ENCODE results near the gene PRC1. TPM values are rescaled to one million over a fixed set of nuclear protein-coding genes. Genes with fewer than 3 reads are reported as not detected.
"Not testable (repeated sequence)": the region's sequence is repeated elsewhere in the genome, so short reads cannot be mapped to it uniquely, and the experiment has no call there.

The PRC1 gene
- total RNA-seq, 2 experiments from 2014 or later: 132 to 149 TPM

DNA sequence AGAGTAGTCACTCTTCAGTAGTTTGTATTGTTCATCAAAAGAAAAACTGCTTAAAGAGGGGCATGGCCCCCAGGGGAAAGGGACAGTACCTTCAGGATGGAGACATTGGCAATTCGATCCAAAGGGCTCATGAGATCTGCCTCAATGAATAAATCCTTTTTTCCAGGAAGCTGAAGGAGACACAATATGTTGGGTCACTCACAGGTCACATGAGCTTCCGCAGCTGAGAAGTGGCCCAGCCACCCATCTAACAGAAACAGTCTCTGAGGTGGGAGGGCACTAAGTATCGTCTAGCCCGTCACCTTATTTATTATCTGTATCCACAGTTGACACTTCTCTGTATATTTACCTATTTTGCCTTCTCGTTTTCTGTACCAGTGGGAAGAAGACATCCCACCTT lies 23.4 kb upstream of the PRC1 start:
- Mint-ChIP-seq H3K4me1 (peaks cover 22% of the 10 kb centered on the region), H3K4me3 (no peak overlapping the region), H3K9me3 (no peaks in the 10 kb centered on the region), H3K27ac (no peak overlapping the region), H3K36me3 (peaks cover 5% of the 10 kb centered on the region), H3K27me3 (no peaks in the 10 kb centered on the region)
- no peak for ATAC-seq (ENCODE audit: low read depth)
- no peak for DNase-seq
- POLR2A ChIA-PET: no interaction called here

DNA sequence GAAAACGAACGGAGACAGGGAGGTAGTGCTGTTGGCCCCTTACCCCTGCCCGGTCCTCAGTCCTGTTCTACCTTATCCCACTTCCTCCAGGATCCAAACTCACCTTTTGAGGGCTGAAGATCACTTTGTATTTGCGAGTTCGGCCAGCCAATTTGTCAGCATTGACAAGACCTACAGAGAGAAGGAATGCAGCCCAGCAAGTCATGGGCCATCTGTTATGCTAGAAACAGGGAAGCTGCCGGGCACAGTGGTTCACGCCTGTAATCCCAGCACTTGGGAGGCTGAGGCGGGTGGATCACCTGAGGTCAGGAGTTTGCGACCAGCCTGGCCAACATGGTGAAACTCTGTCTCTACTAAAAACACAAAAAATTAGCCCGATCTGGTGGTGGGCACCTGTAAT lies 19.4 kb upstream of the PRC1 start:
- DNase-seq; H3K9me3 Mint-ChIP-seq; ATAC-seq (ENCODE audit: low read depth); H3K4me3 Mint-ChIP-seq; H3K4me1 Mint-ChIP-seq; H3K27me3 Mint-ChIP-seq; H3K27ac Mint-ChIP-seq; POLR2A ChIA-PET: not testable (repeated sequence)
- peaks cover 21% of the 10 kb centered on the region for H3K36me3 Mint-ChIP-seq

DNA sequence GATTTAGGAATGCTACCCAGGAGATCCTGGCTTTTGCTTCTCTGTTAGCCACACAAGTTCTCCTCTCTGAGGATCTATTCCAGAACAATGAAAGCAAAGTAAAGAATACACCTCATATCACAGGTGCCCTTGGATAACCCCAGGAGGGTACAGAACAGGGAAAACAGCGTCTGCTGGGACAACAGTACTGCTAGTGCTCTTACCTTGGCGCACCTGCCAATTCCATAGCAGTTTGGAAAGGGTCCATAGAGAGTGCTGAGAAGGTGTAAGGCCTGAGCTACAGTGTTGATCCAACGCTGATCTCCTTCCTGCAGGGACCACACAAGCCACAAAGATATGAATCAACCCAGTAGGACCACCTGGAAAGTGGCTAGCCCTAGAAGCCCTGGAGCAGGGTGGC lies 12.9 kb upstream of the PRC1 start:
- ATAC-seq (ENCODE audit: low read depth) (no peak), DNase-seq (no peak)
- POLR2A ChIA-PET: interaction anchor here (1.0 kb wide), 1 partner anchor 14 kb away, joined by 3 read pairs; no protein-coding TSS in a partner anchor
- no peak overlapping the region for H3K27ac Mint-ChIP-seq
- H3K4me3 Mint-ChIP-seq: no peak overlapping the region
- H3K4me1 Mint-ChIP-seq: no peaks in the 10 kb centered on the region
- H3K9me3 Mint-ChIP-seq: no peaks in the 10 kb centered on the region
- peaks cover 27% of the 10 kb centered on the region for H3K36me3 Mint-ChIP-seq
- no peaks in the 10 kb centered on the region for H3K27me3 Mint-ChIP-seq

DNA sequence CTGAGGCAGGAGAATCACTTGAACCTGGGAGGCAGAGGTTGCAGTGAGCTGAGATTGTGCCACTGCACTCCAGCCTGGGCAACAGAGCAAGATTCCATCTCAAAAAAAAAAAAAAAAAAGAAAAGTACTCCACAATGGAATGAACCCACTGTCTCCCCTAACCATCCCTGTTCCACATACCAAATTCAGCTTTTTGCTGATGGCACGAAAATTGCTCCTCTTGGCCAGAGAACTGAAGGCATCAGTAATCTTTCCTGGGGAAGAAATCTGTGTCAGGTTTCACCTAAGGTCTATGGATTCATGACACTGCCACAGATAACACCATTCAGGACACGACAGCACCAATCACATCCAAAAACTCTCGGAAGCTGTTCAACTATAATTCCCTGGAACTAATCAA lies 6.9 kb upstream of the PRC1 start:
- H3K36me3 Mint-ChIP-seq: peaks cover 26% of the 10 kb centered on the region
- no peaks in the 10 kb centered on the region for H3K9me3 Mint-ChIP-seq
- H3K27me3 Mint-ChIP-seq: no peaks in the 10 kb centered on the region
- peaks cover 6% of the 10 kb centered on the region for H3K4me1 Mint-ChIP-seq
- no peak overlapping the region for H3K4me3 Mint-ChIP-seq
- POLR2A ChIA-PET: no interaction called here
- no peak overlapping the region for H3K27ac Mint-ChIP-seq
- DNase-seq (no peak), ATAC-seq (ENCODE audit: low read depth) (no peak)

DNA sequence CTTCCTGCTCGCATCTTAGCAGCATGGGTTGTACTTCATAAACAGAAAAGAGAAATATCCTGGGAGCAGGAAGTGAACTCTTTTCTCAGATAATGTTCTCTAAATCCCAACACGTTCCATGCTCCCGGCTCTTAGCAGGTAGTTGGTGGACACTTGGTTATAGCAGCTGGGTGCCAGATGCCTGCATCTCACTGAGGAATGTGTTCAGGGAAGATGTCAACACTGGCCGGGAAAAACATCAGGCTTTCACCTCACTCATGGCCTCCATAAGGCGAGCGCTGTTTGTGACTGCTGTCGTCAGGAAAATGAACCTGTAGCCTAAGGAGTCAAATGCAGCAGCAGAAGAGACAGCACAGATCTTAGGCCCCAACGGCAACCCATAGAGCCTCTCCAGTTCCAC lies 4.4 kb upstream of the PRC1 start:
- DNase-seq (no peak), ATAC-seq (ENCODE audit: low read depth) (no peak)
- Mint-ChIP-seq H3K9me3 (no peaks in the 10 kb centered on the region), H3K27ac (no peak overlapping the region), H3K36me3 (peaks cover 26% of the 10 kb centered on the region), H3K27me3 (no peaks in the 10 kb centered on the region), H3K4me1 (peaks cover 12% of the 10 kb centered on the region), H3K4me3 (no peak overlapping the region)
- POLR2A ChIA-PET: no interaction called here

DNA sequence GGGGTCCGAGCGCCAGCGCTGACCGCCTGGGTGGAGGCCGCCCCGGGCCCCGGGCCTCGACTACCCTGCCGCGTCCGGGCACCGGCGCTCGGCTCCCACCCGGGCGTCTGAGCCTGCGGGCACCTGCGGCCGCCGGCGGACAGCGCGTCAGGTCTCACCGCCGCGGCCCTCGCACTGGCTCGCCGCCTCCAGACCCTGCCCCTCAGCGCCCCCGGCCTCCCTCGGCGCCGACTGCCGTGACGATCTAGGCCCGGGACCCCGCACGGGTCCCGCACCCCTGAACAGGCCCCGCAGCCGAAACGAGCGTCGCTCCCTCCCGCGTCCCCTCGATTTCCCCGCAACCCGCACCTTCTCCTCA lies 297 bp downstream of the PRC1 start:
- peak overlapping the region; percentile 100 for H3K27ac Mint-ChIP-seq
- H3K27me3 Mint-ChIP-seq: no peaks in the 10 kb centered on the region
- ATAC-seq (ENCODE audit: low read depth) (peak; percentile 20), DNase-seq (no peak)
- H3K4me3 Mint-ChIP-seq: peak overlapping the region; percentile 99
- peaks cover 29% of the 10 kb centered on the region for H3K4me1 Mint-ChIP-seq
- H3K9me3 Mint-ChIP-seq: no peaks in the 10 kb centered on the region
- POLR2A ChIA-PET: interaction anchor here (0.9 to 2.0 kb wide), 8 partner anchors 9 to 62 kb away, joined by 3 to 11 read pairs (median 6); partner anchors contain the start of genes HDDC3, RCCD1, UNC45A and VPS33B
- H3K36me3 Mint-ChIP-seq: peaks cover 27% of the 10 kb centered on the region

DNA sequence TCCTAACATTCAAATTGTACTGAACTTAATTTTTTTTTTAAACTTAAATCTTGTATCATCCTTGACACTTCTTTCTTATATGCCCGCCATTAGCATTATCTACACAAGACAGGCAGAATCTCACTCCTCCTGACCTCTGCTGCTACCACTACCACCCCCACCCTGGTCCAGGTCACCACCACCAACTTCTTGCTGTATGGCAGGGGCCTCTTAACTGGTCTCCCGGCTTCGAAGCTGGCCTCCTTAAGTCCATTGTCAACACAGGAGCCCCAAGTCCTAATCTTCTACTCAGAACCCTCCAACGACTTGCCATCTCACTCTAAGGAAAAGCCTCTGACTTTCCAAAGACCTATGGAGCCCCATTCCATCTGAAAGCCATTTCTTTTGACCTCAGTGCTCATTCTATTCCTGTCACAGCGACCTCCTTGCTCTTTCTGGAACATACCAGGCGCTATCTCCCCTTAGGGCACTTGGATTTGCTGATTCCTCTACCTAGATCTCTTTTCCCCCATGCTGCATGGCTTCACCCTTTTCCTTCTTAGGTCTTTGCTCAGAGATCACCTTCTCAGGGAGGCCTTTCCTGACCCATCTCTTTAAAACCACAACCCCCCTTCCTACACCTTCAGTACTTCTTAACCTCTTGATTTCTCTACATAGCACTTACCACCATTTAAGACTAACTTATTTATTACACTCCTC lies 2.6 kb downstream of the PRC1 start:
- Mint-ChIP-seq H3K27ac (peak overlapping the region; percentile 5), H3K36me3 (peaks cover 19% of the 10 kb centered on the region), H3K4me1 (peaks cover 43% of the 10 kb centered on the region), H3K27me3 (no peaks in the 10 kb centered on the region), H3K9me3 (no peaks in the 10 kb centered on the region), H3K4me3 (peak overlapping the region; percentile 56)
- DNase-seq (no peak), ATAC-seq (ENCODE audit: low read depth) (no peak)
- POLR2A ChIA-PET: no interaction called here

DNA sequence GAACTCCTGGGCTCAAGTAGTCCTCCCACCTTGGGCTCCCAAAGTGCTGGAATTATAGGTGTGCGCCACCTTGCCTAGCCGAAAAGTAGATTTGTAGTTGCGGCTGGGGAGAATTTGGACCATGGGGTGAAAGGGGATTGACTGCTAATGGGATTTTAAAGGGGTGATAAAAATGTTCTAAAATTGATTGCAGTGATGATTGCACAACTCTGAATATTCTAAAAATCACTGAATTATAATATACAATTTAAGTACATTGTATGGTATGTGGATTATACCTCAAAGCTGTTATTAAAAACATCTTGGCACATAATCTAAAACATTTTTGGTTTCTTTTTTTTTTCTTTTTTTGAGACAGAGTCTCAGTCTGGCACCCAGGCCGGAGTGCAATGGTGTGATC lies 3.9 kb downstream of the PRC1 start:
- no peak overlapping the region for H3K4me3 Mint-ChIP-seq
- peaks cover 23% of the 10 kb centered on the region for H3K36me3 Mint-ChIP-seq
- POLR2A ChIA-PET: interaction anchor here (1.0 to 1.6 kb wide), 2 partner anchors 32 to 36 kb away, joined by 4 to 5 read pairs; partner anchors contain the start of gene RCCD1
- H3K27ac Mint-ChIP-seq: no peak overlapping the region
- no peaks in the 10 kb centered on the region for H3K27me3 Mint-ChIP-seq
- peaks cover 42% of the 10 kb centered on the region for H3K4me1 Mint-ChIP-seq
- no peaks in the 10 kb centered on the region for H3K9me3 Mint-ChIP-seq
- no peak for ATAC-seq (ENCODE audit: low read depth)
- no peak for DNase-seq

DNA sequence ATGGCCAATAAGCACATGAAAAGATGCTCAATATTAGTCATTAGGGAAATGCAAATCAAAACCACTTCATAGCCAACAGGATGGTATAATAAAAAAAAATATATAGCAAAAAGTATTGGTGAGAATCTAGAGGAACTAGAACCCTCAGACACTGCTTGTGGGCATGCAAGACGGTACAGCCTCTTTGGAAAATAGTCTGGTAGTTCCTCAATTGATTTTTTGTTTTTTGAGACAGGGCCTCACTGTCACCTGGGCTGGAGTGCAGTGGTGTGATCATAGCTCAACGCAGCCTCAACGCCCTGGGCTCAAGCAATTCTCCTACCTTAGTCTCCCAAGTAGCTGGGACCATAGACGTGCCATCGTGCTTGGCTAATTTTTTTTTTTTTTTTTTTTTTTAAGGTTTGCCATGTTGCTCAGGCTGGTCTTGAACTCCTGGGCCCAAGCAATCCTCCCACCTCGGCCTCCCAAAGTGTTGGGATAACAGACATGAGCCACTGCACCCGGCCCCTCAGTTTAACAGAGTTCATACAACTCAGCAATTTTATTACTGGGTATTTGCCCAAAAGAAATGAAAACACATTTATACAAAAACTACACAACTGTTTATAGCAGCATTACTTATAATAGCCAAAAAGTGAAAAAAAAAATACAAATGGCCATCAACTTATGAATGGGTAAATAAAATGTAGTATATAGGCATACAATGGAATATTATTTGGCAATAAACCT lies 5.1 kb downstream of the PRC1 start:
- POLR2A ChIA-PET: interaction anchor here (1.0 to 1.6 kb wide), 2 partner anchors 30 to 35 kb away, joined by 4 to 5 read pairs; partner anchors contain the start of gene RCCD1
- peaks cover 46% of the 10 kb centered on the region for H3K4me1 Mint-ChIP-seq
- DNase-seq (no peak), ATAC-seq (ENCODE audit: low read depth) (no peak)
- no peak overlapping the region for H3K27ac Mint-ChIP-seq
- H3K9me3 Mint-ChIP-seq: no peaks in the 10 kb centered on the region
- no peak overlapping the region for H3K4me3 Mint-ChIP-seq
- no peaks in the 10 kb centered on the region for H3K27me3 Mint-ChIP-seq
- H3K36me3 Mint-ChIP-seq: peaks cover 27% of the 10 kb centered on the region

DNA sequence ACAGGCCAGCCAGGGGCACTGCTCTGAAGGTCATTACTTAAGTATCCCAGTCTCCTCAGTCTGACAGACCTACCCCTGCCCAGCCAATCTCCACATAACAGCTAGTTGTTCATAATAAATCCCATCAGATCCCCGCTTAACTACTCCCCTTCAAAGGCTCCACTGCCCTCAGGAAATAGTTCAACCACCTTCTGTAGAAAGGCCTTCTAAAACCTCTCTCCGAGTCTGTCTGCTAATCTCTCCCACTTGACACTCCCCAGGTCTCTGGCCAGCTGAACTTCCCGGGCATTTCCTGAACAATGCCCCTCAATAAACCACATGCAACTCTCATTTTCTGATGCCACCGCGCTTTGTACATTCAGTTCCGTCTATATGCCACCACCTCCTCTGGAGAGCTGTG lies 6.0 kb downstream of the PRC1 start:
- peaks cover 51% of the 10 kb centered on the region for H3K4me1 Mint-ChIP-seq
- no peak for ATAC-seq (ENCODE audit: low read depth)
- POLR2A ChIA-PET: no interaction called here
- no peaks in the 10 kb centered on the region for H3K27me3 Mint-ChIP-seq
- peak overlapping the region; percentile 14 for H3K27ac Mint-ChIP-seq
- no peak overlapping the region for H3K4me3 Mint-ChIP-seq
- no peaks in the 10 kb centered on the region for H3K9me3 Mint-ChIP-seq
- peaks cover 32% of the 10 kb centered on the region for H3K36me3 Mint-ChIP-seq
- no peak for DNase-seq

DNA sequence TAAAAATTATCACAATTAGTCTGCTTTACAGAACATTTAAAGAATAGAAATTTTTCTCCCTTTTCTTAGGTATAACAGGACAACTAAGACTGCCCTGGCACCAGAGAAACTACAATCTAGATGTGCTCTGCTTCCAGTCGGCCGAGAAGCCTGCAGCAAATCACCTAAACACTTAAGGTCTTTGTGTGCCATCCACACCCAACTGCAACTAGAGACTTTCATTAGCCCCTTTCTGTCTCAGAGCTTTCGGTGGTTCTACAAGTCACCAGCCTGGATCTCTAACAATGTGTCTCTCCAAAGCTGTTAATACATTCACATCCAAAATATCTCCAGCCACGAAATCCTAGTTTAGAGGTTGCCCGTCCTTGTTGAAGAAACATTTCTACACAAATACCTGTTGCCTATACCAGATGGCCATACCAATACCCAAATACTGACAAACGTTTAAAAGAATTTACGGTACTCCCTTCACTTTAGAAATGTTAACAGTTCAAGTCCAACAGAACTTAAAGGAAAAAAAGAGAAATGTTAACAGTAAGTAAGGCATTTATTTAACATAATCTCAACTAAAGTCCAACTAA lies 6.7 kb downstream of the PRC1 start:
- ATAC-seq (ENCODE audit: low read depth) (no peak), DNase-seq (no peak)
- POLR2A ChIA-PET: no interaction called here
- Mint-ChIP-seq H3K4me1 (peaks cover 54% of the 10 kb centered on the region), H3K27ac (no peak overlapping the region), H3K27me3 (no peaks in the 10 kb centered on the region), H3K9me3 (no peaks in the 10 kb centered on the region), H3K36me3 (peaks cover 35% of the 10 kb centered on the region), H3K4me3 (no peak overlapping the region)

DNA sequence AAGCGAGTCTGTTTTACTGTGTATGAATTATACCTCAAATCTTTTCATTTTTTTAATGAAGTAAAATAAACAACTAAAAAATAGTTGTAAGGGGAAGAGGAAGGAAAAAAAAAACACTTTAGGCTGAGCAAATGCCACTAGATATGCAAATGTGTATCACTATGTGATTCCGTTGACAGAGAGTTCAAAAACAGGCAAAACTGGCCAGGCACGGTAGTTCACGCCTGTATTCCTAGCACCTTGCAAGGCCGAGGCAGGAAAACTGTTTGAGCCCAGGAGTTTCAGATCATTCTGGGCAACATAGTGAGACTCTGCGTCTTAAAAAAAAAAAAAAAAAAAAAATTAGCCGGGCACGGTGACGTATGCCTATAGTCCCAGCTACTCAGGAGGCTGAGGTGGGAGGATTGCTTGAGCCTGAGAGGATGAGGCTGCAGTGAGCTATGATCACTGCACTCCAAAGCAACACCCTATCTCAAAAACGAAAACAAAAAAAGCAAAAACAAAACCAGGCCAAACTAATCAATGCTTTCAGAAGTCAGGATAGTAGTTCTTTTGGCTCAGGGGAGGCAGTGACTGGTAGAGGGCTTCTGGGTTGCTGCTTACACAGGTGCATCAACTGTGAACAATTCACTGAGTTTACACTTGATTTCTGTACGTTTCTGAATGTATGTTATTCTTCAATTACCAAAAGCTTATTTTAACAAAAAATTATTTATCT lies 7.4 kb downstream of the PRC1 start:
- POLR2A ChIA-PET: no interaction called here
- Mint-ChIP-seq H3K27me3 (no peaks in the 10 kb centered on the region), H3K4me3 (no peak overlapping the region), H3K4me1 (peaks cover 50% of the 10 kb centered on the region), H3K36me3 (peaks cover 35% of the 10 kb centered on the region), H3K9me3 (no peaks in the 10 kb centered on the region), H3K27ac (no peak overlapping the region)
- ATAC-seq (ENCODE audit: low read depth): no peak
- DNase-seq: no peak

DNA sequence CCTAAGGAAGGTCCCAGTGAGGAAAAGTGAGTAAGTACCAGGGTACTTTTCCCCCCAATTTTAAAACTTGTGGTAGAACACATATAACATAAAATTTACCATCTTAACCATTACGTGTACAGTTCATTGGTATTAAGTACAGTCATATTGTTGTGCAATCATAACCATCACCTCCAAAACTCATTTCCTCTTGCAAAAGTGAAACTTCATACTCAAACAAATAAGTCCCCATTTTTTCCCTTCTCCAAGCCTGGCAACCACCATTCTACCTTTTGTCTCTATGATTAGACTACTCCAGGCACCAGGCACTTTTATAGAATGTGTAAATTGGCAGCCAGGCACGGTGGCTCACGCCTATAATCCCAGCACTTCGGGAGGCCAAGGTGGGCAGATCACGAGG lies 12.2 kb downstream of the PRC1 start:
- Mint-ChIP-seq H3K9me3 (no peaks in the 10 kb centered on the region), H3K4me3 (no peak overlapping the region), H3K27me3 (no peaks in the 10 kb centered on the region), H3K4me1 (peaks cover 30% of the 10 kb centered on the region), H3K36me3 (peaks cover 57% of the 10 kb centered on the region), H3K27ac (peak overlapping the region; percentile 24)
- no peak for ATAC-seq (ENCODE audit: low read depth)
- POLR2A ChIA-PET: interaction anchor here (1.2 to 2.1 kb wide), 3 partner anchors 12 to 16 kb away, joined by 3 to 6 read pairs (median 3); partner anchors contain the start of gene PRC1
- DNase-seq: no peak
